Keratinocyte (primary cell): ENCODE measurements around the gene C16orf96. TPM values are rescaled to one million over a fixed set of nuclear protein-coding genes. Genes with fewer than 3 reads are reported as not detected.

Experiments
- DNase-seq: peaks from one replicate; pipeline ENCODE4 v3.0.0-alpha.2; 2011; ENCODE audit warnings: low read depth, missing footprints, low spot score
- FAIRE-seq: peaks from 2 replicates; lab custom pipeline; 2011; peaks lifted over from hg19 to GRCh38; lab: Jason Lieb, UNC
- H2AFZ ChIP-seq: 2 replicates; pipeline ENCODE4 v1.6.0; 2012; ENCODE audit warnings: low read length, control low read depth, inconsistent platforms; ENCODE audit not compliant: control insufficient read depth
- H3K27ac ChIP-seq: 2 replicates; pipeline ENCODE4 v1.5.1; 2011; ENCODE audit warnings: low read length; ENCODE audit not compliant: control insufficient read depth, insufficient read depth
- H3K27me3 ChIP-seq: 3 replicates; pipeline ENCODE4 v1.6.0; 2011; ENCODE audit warnings: low read length; ENCODE audit not compliant: control insufficient read depth, insufficient read depth; ENCODE audit errors: extremely low read depth
- H3K36me3 ChIP-seq, 2 experiments: 2 replicates in 1 of 2; 3 replicates in 1 of 2; pipeline ENCODE4 v1.5.1; 2011; ENCODE audit warnings: low read length in 2 of 2, mild to moderate bottlenecking in 1 of 2; ENCODE audit not compliant: control insufficient read depth in 2 of 2, insufficient read depth in 2 of 2; ENCODE audit errors: extremely low read depth in 1 of 2
- H3K4me1 ChIP-seq: 3 replicates; pipeline ENCODE4 v1.5.1; 2011; ENCODE audit warnings: low read length; ENCODE audit not compliant: control insufficient read depth, insufficient read depth; ENCODE audit errors: extremely low read depth
- H3K4me2 ChIP-seq: 3 replicates; pipeline ENCODE4 v1.6.0; 2011; ENCODE audit warnings: low read depth, low read length; ENCODE audit not compliant: control insufficient read depth, insufficient read depth; ENCODE audit errors: extremely low read depth
- H3K4me3 ChIP-seq, 3 experiments: fragments of 200-600 bp in 1 of 3; sonication (generic) in 1 of 3; 2 replicates in 2 of 3; 3 replicates in 1 of 3; pipeline ENCODE4 v1.5.1; 2011 to 2016; ENCODE audit warnings: low read length in 3 of 3, mild to moderate bottlenecking in 3 of 3, control low read depth in 2 of 3, inconsistent platforms in 1 of 3, low read depth in 1 of 3, mixed read lengths in 1 of 3, mixed run types in 1 of 3, moderate library complexity in 1 of 3; ENCODE audit not compliant: control insufficient read depth in 2 of 3, insufficient read depth in 2 of 3; ENCODE audit errors: extremely low read depth in 1 of 3
- H3K79me2 ChIP-seq: 2 replicates; pipeline ENCODE4 v1.6.0; 2012; ENCODE audit warnings: low read length; ENCODE audit not compliant: control insufficient read depth, insufficient read depth
- H3K9ac ChIP-seq: 3 replicates; pipeline ENCODE4 v1.6.0; 2011; ENCODE audit warnings: low read length; ENCODE audit not compliant: control insufficient read depth, insufficient read depth; ENCODE audit errors: extremely low read depth
- H3K9me1 ChIP-seq: 3 replicates; pipeline ENCODE4 v1.6.0; 2011; ENCODE audit warnings: low read length; ENCODE audit not compliant: control insufficient read depth, insufficient read depth; ENCODE audit errors: extremely low read depth
- H3K9me3 ChIP-seq: 2 replicates; pipeline ENCODE4 v1.5.1; 2012; ENCODE audit warnings: low read depth, low read length; ENCODE audit not compliant: control insufficient read depth
- H4K20me1 ChIP-seq: 3 replicates; pipeline ENCODE4 v1.6.0; 2011; ENCODE audit warnings: low read length; ENCODE audit not compliant: control insufficient read depth, insufficient read depth; ENCODE audit errors: extremely low read depth
- EZH2 ChIP-seq: IDR thresholded peaks from one replicate; pipeline ENCODE4 v1.6.1; 2012; ENCODE audit warnings: inconsistent platforms, mild to moderate bottlenecking, low read length, moderate library complexity
- dilution Hi-C: fragments of 300-500 bp; cut with MboI; formaldehyde crosslinking; loops from one replicate; pipeline ENCODE4 v1.7.0; 2020; ENCODE audit warnings: low sequenced_read_pairs; ENCODE audit not compliant: extremely low pct_ligation_motif_present
- polyA plus RNA-seq, 5 experiments: library from polyadenylated mRNA; depleted of rRNA in 3 of 5; stranded (reverse) in 3 of 5; stranded (forward) in 1 of 5; unstranded in 1 of 5; fragments of >200 nt; gene quantifications; 1 replicate in 1 of 5; 2 replicates in 3 of 5; 3 replicates in 1 of 5; pipeline versions ENCODE4 v1.2.1 to v1.2.3, GENCODE V29; 2011 to 2012; ENCODE audit warnings: missing spikeins in 2 of 5, low read depth in 1 of 5, low replicate concordance in 1 of 5
- TF ChIP-seq, protein P1 (sequence below), 3 experiments: IDR thresholded peaks in 1 of 3; conservative IDR thresholded peaks in 1 of 3; optimal IDR thresholded peaks in 1 of 3; 2 replicates in 2 of 3; 3 replicates in 1 of 3; pipeline versions ENCODE3 to v1.5.1; 2011; ENCODE audit warnings: low read length in 3 of 3, mild to moderate bottlenecking in 3 of 3, moderate library complexity in 2 of 3, control low read depth in 1 of 3, inconsistent platforms in 1 of 3; ENCODE audit not compliant: insufficient read depth in 2 of 3; ENCODE audit errors: extremely low read depth in 1 of 3

The C16orf96 gene
- polyA plus RNA-seq, 1 donor (not counting 4 experiments of a cell fraction or from before 2014, with no cell fraction given): not detected

DNA sequence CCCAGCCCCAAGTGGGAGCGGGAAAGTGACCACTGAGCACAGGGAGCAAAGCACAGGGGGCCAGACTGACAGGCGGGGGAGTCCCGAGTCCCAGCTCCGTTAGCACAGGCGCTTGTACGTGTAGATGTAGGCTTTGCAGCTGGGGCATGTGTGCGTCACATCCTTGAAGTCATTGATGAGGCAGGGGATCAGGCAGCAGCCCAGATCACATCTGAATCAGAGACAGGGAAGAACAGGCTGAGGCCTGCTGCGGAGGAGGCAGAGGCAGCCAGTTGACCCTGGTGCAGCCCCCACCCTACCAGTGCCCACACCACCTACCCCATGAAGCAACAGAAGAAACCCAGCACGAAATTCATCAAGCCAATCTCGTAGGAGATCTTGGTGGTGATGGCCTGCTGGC, 43.7 kb upstream of the C16orf96 start:
- Histone ChIP-seq H3K4me2 (no peak overlapping the region), H3K9me1 (no peaks in the 10 kb centered on the region), H2AFZ (no peak overlapping the region), H3K27ac (no peak overlapping the region), H3K9me3 (no peaks in the 10 kb centered on the region), H3K36me3 (peaks cover 46 to 51% of the 10 kb centered on the region in 2 experiments), H3K9ac (no peak overlapping the region), H3K4me1 (no peaks in the 10 kb centered on the region), H3K4me3 (no peak overlapping the region), H3K27me3 (no peaks in the 10 kb centered on the region), H4K20me1 (peaks cover 6% of the 10 kb centered on the region), H3K79me2 (peaks cover 37% of the 10 kb centered on the region)
- DNase-seq: no peak
- dilution Hi-C loops: no loop called here
- TF ChIP-seq, protein P1, sequence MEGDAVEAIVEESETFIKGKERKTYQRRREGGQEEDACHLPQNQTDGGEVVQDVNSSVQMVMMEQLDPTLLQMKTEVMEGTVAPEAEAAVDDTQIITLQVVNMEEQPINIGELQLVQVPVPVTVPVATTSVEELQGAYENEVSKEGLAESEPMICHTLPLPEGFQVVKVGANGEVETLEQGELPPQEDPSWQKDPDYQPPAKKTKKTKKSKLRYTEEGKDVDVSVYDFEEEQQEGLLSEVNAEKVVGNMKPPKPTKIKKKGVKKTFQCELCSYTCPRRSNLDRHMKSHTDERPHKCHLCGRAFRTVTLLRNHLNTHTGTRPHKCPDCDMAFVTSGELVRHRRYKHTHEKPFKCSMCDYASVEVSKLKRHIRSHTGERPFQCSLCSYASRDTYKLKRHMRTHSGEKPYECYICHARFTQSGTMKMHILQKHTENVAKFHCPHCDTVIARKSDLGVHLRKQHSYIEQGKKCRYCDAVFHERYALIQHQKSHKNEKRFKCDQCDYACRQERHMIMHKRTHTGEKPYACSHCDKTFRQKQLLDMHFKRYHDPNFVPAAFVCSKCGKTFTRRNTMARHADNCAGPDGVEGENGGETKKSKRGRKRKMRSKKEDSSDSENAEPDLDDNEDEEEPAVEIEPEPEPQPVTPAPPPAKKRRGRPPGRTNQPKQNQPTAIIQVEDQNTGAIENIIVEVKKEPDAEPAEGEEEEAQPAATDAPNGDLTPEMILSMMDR (optimal IDR thresholded peaks at IDR 0.05 in 1 of 3, IDR thresholded peaks at IDR 0.05 in 1 of 3, conservative IDR thresholded peaks at IDR 0.05 in 1 of 3; ENCODE audit: extremely low read depth in 1 of 3, insufficient read depth in 2 of 3, low read length in 3 of 3): no peak
- TF ChIP-seq EZH2: no peak
- FAIRE-seq: no peak

DNA sequence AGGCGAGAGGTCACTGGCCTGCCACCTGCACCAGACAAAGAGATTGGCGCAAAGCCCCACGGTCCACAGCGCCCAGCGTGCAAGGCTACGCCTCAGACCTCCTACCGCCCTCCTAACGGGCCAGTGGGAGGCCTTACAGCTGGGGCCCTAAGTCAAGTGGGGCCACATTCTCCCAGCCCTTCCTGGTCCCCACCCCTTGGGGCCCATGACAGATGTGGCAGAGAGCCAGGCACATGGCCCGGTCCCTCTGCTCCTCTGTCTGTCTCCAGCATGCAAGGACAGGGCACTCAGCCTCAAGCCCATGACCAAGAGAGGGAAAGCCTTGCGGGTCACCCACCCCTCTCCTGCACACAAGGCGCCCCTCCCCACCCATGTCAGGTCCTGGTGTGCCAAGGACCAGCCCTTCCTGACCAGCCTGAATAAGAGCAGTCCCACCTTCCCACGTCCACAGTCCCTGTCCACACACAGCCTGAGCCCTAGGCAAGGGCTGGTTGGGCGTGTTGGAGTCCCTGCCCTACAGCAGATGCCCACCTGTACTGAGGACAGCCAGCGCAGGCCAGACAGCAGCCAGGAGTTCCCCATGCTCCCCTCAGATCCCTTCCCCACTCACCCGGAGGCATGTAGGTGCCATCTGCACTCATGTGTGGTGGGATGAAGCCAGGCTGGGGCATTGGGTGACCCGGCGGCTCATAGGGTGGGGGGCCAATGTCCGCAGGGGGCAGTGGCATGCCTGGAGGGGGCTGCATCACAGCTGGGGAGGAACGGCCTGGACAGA, 42.9 kb upstream of the C16orf96 start:
- H3K4me1 ChIP-seq: no peaks in the 10 kb centered on the region
- H3K27me3 ChIP-seq: no peaks in the 10 kb centered on the region
- H3K9me1 ChIP-seq: no peaks in the 10 kb centered on the region
- DNase-seq (no peak), FAIRE-seq (no peak)
- H3K9me3 ChIP-seq: no peaks in the 10 kb centered on the region
- peaks cover 38 to 43% of the 10 kb centered on the region in 2 experiments for H3K36me3 ChIP-seq
- no peak for TF ChIP-seq EZH2
- TF ChIP-seq, protein P1 (optimal IDR thresholded peaks at IDR 0.05 in 1 of 3, IDR thresholded peaks at IDR 0.05 in 1 of 3, conservative IDR thresholded peaks at IDR 0.05 in 1 of 3; ENCODE audit: extremely low read depth in 1 of 3, insufficient read depth in 2 of 3, low read length in 3 of 3): no peak
- H4K20me1 ChIP-seq: peaks cover 10% of the 10 kb centered on the region
- H2AFZ ChIP-seq: no peak overlapping the region
- dilution Hi-C loops: no loop called here
- no peak overlapping the region for H3K9ac ChIP-seq
- H3K79me2 ChIP-seq: peaks cover 37% of the 10 kb centered on the region
- no peak overlapping the region for H3K4me2 ChIP-seq
- no peak overlapping the region for H3K27ac ChIP-seq
- H3K4me3 ChIP-seq: no peak overlapping the region
